Mammary epithelial cell (primary cell): ENCODE measurements around the gene SCARB1.

ENCODE experiments used
- CTCF ChIP-seq, 2 donors: IDR thresholded peaks in 1 of 2; conservative IDR thresholded peaks in 1 of 2; 2 replicates each; pipeline ENCODE4 v1.5.1; 2011 to 2012; ENCODE audit warnings: inconsistent platforms in 2 of 2, low read length in 2 of 2, mild to moderate bottlenecking in 2 of 2, control low read depth in 1 of 2, low read depth in 1 of 2; ENCODE audit not compliant: insufficient read depth in 1 of 2; ENCODE audit errors: extremely low read depth in 1 of 2
- EZH2 ChIP-seq: IDR thresholded peaks from 2 replicates; pipeline ENCODE4 v1.6.1; 2012; ENCODE audit warnings: low read length, inconsistent platforms, borderline replicate concordance

GRCh38 chr12:124739953-124740561 lies 123.6 kb downstream of the SCARB1 start:
- no peak for TF ChIP-seq CTCF (conservative IDR thresholded peaks at IDR 0.05 in 1 of 2, IDR thresholded peaks at IDR 0.05 in 1 of 2; ENCODE audit: extremely low read depth in 1 of 2, insufficient read depth in 1 of 2, low read depth in 1 of 2, low read length in 2 of 2)
- no peak for TF ChIP-seq EZH2
